Activated CD4-positive, alpha-beta T cell treated with anti-CD3 and anti-CD28 coated beads, Interleukin-2, amount 50 U/mL, for 48 hours (primary cell): ENCODE measurements around the gene ITPK1.
A peak's percentile ranks its signal among the peaks of the same experiment; 100 is the strongest.

ENCODE experiments used
- DNase-seq, 2 experiments: peaks; one replicate each; pipeline ENCODE4 v3.0.0-alpha.2; 2020

ITPK1 gene

DNA sequence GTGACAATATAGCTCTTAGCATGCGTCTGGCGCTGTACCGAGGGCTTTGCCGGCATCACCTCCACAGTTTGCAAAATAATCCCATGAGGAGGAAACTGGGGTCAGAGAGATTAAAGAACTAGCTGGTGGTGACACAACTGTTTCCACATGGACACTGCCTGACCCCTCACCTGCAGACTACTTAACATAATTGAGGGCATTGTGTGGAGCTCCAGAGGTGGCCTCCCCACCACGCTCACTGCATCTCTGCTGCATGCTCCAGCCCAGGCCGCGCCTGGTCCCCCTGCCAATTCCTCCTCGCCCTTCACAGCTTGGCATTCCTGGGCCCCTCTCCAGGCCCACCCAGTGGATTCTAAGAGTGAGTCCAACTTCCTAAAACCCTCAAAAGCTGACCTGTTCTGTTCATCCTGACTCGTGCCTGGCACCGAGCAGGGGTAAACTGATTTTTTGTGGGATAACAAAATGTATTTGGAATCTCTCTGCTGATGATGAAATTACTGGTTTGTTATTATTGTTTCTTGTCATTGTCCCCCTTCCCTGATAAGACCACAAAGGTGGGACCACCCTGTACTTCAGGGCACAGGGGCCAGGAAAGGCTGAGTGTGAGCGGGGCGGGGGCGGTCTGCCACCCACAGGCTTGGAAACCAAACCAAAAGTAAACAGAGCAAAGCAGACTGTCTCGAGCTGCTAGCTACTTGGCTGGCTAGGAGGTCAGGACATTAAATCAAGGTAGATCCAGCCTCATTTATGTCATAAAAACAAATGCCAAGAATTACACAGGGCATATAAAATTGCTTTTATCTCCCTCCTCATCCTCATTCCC lies 152.2 kb downstream of the ITPK1 start:
- DNase-seq: no peak

DNA sequence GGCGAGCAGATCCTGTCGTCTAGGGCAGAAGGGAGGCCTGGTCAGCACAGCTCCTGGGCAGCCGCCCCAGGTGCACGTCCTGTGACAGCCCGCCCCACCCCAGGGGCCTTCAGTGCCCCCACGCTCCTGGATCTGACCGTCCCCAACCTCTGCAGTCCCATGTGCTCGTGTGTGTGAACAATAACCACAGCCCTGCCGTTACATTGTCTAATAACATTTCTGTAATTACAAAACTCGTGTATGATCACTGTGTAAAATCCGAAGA lies 153.0 kb downstream of the ITPK1 start:
- no peak for DNase-seq

DNA sequence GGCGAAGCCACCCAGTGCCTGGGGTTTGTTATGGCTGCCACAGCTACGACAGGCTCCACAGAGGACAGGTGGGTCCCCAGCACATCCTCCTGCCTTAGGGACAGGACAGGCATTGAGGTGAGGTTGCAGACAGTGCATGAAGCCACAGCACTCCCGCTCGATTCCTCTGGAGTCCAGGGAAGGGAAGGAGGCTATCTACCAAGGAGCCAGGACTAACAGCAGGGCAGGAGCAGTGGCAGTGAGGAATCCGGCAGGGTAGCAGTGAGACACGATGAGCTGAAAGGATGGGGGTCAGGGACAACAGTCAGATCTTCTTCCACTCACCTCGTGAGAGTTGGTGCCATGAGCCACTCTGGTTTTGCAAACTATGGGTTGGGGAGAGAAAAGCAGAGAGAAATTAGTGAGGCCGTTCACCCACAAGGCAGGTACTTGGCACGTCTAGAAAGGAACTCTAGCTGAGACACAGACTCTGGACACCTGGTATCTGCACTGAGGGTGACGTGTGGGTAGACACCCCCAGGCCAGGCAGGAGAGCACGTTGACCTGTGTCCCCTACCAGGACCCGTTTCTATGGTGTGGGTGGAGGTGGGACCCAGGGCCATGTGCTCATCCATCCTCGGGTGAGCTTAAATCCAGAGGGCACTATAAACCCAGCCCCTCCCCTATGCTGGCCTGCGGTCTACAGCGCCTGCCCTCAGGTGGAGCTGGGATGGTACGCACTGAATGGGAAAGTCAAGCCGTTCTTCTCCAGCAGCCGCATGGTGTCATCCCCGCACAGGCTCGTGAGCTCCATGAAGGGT lies 153.5 kb downstream of the ITPK1 start:
- DNase-seq: no peak

DNA sequence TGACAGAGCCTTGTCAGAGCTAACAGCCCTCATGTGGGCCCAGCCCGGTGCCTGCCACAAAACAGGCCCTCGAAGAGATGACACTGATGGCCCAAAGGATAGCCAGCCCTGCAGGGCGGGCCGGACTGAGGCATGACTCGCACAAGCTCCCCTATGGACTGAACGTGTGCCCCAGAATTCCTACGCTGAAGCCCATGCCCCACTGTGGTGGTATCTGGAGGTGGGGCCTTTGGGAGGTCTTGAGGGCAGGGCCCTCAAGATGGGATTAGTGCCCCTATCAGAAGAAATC lies 154.2 kb downstream of the ITPK1 start:
- no peak for DNase-seq

DNA sequence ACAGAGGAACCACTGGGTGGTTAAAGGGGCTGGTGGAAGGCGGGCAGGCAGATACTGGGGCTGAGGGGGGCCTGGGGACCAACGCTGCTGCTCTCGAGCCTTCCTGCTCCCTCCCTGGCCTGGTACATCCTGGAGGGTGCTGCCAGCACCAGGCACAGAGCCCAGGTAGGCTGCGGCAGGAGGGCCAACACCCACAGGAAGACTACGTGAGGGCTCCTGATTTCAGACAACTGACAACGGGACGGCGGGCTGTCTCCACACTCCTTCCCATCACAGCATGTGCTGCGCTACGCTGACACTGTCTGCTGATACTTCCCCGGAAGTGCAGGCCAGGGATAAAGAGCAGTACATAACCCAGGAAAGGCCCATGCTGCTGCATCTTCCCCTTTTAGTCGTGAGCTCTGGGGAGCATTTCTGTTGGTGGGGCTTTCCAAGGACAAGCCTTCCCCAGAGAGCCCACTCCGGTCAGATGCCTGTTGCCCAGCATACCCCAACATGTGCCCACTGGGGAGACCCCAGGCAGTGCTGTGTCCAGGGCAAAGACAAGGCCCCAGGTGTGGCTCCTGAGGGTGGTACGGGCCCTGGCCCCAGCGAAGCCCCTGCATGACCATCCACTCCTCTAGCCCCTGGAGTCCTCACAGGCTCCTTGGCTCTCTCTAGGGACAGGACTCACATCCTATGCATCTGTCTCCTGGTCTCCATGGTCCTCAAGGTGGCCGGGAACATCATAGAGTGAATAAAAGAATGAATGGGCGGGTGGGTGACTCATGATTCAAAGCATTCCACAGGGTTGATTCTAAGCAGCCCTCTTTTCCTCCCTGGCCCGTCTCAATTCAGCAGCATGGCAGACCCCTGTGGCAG lies 154.8 kb downstream of the ITPK1 start:
- DNase-seq: no peak

DNA sequence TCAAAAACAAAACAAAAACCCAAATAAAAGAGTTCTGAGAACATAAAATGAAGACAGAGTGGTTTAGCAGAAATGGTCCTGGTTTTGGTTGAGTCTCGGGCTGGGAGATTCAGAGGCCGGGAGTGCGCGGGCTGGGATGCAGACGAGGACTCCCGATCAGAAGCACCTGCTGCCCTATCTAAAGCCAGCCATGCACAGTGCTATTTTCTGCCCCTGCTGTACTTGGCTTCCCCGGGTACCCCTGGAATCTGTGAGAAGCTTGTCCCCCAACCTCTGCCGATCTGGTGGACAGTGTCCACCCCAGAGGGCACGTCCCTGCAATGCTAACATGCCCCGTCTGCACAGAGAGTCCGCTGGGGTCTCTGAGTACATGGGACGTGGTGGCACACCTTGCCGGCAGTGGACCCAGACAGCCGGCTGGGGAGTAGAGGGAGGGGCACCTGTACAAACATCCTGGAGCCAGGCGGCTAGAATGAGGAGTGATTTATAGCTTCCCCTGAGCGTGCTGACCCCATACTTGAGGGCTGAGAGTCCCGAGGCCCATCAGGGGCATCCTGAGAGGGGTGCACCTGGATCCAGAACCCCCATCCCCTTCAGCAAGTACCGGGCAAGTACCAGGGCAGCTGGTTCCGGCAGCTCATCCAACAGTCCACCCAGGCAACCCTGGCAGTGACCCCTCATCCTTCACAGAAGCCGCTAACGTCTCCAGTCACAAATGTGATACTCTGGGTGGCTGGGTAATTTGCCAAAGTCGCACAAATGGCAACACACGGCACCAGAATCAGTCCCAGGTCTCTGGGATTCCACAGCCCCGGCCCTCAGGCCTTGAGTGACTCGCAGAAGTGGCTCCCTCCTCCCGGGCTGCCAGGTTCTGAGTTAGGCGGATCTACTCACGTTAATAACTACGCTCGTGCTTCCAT lies 155.7 kb downstream of the ITPK1 start:
- no peak for DNase-seq

DNA sequence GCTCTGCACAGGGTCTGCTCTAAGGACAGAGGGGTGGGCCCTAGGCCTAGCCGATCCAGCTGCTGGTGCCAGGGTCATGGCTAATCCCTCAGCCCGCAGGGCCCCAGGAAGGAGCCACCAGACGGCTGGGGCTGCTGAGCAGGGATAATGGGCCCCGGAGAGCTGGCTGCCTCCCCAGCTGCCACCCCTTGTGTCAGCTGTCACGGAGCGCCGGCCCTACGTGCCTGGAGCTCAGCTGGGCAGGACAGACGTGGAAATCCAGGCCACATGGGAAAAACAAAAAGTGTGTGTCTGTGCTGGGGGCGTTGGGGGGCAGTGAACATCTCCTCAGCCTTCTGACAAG lies 156.6 kb downstream of the ITPK1 start:
- DNase-seq: no peak

DNA sequence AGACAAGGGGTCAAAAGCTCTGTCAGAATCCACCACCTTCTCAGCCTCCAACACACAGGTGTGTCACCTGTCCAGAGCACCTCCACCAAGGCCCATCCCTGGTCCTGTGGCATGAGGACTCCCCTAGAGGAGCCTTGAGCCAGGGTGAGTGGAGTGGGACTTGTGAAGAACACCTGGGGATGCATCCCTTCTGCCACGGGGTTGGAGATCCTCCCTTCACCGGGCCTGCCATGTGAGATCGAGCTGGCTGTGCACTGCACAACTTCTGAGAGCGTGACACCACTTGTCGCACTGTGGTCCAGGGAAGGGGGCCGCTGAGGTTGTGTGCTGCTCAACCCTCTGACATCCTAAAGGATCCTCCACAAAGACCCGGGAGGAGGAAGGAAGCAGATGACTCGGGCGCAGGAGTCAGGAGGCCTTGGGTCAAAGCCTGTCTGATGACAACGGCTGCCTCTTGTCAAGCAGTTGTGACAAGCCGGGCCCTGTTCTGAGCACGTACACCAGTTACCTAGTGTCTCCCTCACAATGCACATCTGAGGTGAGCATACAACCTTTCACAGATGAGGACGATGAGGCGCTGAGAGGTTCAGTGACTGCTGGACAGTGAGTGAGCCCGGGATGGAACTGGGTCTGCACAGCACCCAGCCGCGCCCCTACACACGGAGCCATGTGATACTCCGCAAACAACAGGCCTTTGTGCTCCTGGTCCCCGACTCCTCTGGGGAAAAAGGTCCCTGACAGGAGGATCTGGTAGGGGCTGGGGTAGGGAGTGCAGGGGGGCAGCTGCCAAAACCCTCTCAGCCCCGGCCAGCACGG lies 157.1 kb downstream of the ITPK1 start:
- no peak for DNase-seq

DNA sequence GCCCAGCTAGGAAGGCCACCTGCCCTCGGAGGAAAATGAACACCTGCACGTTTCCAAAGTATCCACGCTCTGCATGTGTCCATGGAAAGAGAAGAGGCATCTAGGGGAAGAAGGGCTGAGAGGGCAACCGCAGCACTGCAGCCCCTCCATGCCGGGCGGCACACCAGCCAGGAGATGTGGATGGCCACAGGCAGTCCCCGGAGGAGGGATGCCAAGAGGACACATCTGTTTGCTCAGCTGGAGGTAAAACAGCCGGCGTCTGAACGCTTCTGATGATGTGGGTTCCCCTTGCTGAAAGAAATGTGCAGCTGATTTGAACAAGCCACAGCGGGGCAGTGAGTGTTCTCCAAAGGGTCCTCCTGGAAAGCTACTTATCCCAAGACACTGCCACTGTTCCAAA lies 158.8 kb downstream of the ITPK1 start:
- no peak for DNase-seq

DNA sequence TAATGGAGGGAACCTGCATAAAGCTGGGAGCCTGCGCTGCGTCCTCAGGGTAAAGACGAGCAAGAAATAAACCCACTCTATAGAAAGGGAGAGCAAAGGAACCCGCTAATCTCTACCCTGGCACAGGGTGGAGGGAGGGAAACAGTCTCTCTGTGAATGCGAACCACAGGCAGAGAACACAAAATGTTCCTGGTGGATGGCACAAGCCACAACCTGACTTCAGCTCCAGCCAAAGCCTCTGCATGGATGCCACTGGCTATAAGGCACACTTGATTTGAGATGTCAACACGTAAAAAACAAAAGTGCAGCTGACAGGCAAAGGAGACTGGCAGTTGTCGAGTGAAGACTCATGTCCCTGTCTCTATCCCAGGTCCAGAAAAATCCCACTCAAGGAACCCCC lies 160.3 kb downstream of the ITPK1 start:
- DNase-seq: no peak

DNA sequence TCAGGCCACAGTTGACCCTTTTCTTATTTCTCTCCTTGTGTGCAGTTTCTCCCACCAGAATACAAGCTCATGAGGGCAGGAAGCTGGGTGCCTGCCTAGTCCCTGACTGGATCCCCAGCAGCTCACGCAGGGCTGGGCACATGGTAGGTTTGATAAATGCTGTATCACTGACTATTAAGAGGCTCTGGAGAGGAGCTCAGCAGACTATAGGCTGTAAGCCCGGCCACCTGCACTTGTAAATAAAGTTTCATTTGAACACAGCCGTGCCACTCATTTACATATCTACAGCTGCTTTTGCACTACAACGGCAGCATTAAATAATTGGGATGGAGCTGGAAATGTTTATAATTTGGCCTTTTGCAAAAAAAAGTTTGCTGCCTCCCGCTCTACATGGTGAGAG lies 160.8 kb downstream of the ITPK1 start:
- no peak for DNase-seq

DNA sequence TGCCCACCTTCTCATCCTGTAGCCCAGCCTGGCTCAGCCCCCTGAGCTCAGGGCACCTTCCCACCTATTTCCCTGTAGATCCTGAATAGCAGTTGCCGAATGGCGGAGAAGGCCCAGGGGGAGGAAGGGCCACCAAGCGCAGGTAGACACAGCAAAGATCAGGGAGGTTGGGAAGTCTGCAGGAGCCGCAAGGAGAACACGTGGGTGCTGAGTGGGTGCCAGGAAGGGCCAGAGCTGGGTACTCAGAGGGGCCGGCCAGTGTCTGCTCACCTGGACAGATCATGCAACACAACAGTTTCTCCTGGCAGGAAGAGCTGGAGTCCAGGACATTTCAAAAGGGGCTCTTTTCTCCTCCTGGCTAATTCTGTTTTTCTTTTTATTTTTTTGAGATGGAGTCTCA lies 162.2 kb downstream of the ITPK1 start:
- no peak for DNase-seq

DNA sequence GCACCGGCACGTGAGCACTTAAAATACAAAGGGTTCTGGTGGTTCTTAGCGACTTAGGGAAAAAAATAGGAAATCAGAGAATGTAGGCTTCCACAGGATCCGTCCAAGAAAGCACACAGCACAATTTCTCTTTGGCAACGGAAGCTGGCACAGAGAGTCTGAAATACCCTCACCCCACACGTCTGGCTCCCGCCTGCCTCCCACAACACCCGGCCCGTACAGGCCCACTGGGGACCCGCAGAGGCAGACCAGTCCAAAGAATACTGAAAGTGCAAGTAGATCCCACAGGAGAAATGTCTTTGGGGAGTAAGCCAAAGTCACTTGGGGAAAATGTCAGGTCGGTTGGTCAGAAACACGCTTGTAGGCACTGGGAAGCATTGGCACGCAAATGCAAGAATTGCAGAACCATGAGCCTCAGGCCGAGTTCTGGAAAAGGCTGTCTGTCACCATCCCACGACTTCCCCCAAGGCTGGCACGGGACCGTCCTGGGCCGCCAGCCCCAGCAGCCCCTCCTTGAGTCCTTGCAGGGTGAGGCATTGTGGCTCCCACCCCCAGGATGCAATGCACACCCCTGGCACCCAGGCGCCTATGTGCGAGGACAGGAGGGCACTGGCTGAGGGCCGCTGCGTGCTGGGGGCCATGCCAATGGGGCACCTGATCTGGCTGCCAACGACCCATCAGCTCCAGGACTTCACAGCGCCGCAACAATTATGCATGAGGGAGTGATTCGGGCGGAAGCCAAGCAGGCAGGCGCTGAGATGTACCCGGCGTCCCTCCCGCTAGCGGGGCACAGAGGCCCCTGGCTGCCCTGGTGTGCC lies 163.0 kb downstream of the ITPK1 start:
- no peak for DNase-seq

DNA sequence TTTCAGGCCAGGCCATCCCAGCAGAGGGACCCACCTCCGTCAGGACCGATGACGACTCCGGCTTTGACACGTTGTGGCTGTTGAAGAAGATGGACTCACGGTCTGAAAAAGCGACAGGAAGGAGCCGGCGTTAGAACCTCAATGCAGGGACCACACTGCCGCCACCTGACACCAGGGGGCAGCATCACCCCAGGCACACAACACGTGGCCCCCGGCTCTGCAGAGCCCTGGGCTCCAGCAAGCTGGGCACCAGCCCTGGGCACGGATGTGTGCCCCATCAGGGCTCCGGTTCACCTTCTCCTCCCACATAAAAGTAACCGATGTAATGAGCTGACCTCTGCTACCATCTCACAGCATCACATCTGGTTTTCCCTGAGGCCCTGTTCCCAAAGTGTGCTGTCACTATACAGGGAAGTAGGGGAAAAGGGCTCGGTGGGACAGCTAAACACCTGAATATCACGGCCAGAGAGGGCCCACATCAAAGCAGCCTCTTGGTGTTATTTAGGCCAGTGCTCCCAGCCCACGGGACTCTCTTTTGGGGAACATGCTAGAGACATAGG lies 163.7 kb downstream of the ITPK1 start:
- DNase-seq: peak; percentile 87 to 89

DNA sequence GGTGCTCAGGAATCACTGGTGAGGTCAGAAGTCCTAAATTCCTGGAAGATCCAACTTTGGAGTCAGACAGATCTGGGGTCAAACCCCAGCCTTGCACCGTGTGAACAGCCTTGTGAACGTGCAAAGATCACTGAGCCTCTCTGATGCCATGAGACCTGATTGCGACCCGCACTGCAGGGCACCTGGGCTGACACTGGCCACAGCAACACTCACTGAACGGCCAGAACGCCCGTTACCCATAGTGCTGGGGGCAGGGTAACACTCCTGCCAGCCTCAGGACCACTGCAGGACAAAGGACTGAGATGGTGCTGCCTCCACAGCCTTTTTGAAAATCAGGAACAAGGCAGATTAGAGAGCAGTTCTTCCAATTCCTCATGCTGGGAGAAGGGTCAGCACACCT lies 164.5 kb downstream of the ITPK1 start:
- no peak for DNase-seq

DNA sequence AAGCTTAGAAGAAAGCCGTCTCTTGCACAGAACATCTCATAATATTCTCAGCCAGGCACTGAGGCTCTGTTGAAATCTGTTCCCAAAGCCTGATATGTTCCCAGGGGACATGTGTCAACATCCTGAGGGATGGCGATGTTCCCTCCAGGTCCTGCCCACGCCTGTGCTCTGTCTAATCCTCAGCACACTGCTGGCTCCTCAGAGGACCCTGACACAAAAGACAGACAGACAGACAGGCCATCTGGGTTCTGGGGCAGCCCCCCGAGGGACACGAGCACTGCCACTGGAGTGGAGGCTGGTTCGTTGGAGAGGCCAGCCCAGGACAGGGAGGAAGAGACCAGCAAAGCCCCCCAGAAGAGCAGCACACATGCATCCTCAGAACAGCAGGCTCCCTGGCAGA lies 165.0 kb downstream of the ITPK1 start:
- no peak for DNase-seq

DNA sequence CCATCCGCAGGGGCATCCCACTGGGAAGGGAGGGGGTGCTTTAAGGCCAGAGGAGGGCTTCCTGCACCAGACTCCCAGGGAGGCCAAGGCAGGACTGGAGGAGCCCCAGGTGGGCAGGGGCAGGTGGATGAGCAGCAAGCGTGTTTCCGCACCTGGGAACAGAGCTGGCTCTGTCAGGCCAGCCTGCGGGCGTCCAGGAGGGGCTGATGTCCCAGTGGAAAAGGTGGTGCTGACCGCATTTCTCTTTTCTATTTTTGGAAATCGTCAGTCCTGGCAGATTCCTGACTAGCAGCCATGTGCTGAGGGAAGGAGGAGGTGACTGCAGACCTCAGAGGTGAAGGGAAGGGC lies 165.6 kb downstream of the ITPK1 start:
- no peak for DNase-seq

DNA sequence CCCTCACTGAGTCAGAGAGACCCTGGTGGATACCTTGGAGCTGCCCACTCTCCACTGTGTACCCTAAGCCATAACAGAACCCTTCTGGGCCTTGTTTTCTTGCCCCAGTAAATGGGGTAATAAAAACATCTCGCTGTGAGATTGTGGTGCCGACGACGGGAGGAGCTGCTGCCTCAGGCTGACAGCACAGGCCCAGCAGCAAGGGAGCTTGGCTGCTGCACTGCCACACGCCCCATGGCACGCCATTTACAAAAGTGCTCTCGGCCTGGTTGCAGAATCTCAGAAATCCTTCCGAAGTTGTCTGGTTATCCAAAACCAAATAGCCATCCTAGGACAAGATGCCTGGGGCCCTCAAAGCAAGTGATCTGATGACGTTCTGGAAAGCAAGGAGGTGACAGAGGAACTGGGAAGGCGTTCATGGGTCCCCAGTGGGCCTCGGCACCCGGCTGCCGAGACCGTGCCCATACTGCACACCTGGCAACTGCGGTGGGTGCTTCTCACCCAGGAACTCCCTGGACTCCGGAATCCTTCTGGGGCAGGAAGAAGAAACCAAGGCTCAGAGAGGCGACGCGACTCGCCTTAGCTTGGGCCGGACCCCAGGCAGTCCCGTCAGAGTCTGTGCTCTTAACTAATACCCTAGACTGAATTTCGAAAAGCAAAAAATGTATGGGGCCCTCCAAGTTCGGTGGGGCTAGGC lies 166.1 kb downstream of the ITPK1 start:
- no peak for DNase-seq

DNA sequence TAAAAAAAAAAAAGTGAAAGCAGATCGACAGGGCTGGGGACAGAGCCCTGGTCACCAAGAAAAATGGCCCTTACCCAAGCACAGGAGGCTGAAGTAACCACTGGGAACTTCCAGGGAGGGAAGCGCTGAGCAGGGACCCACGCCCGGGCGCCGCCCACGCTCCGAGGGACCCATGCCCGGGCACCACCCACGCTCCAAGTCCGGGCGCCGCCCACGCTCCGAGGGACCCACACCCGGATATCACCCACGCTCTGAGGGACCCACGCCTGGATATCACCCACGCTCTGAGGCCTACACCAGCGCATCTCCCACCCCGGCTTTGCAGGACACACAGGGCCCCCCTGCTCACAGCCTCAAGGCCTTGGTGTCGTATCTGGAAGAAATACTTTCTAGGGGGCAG lies 167.1 kb downstream of the ITPK1 start:
- DNase-seq: no peak

DNA sequence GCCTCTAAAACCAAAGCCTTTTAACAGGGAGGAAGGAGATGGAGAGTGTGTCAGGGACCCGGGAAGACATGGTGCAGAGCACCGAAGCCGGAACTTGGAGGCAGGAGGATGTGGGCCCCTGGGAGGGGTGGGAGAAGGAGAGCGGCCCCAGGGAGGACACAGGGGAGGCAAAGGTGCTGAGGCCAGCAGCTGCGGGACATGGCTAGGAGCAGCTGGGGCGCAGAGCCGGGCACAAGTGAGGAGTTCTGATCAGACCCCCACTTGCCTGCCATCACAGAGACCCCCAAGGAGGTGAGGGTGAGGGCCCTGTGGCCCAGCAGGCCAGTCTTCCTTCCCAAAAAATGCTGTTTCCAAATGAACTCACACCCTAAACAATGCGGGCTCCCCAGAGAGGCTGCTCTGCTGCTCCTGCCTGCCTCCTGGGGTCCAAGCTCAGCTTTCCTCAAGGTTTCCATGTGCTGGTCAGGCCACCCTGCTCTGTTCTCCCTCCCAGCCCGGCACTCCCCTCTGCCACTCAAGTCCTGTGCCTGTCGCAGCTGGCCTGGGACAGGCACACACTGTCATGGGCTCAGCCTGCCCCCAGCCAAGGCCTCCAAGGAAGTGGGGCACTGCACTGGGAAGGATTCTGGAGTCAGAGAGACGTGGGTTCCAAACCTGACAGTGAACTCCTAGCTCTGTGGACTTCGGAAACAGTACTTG lies 168.7 kb downstream of the ITPK1 start:
- no peak for DNase-seq
